VCaP (cell line): ENCODE results near the gene NRP2.
A peak's percentile ranks its signal among the peaks of the same experiment; 100 is the strongest.

ENCODE experiments used
- H3K27ac ChIP-seq: fragments of 450-650 bp; 2 replicates; pipeline ENCODE4 v1.5.1; 2017
- CTCF ChIP-seq: fragments of 450-650 bp; conservative IDR thresholded peaks from 2 replicates; pipeline ENCODE4 v1.5.1; 2017; ENCODE audit warnings: mild to moderate bottlenecking, moderate library complexity

Gene NRP2

GRCh38 chr2:205673312-205673711 lies 9.0 kb upstream of the NRP2 start:
- TF ChIP-seq CTCF, result no peak
- peak overlapping the region; percentile 66; the same call in 1 of the 2 replicates for H3K27ac ChIP-seq

- peak; percentile 90 for TF ChIP-seq CTCF
- peak overlapping the region; percentile 66 for H3K27ac ChIP-seq
Measured at GRCh38 chr2:205675861-205676516, 6.3 kb upstream of the NRP2 start.

- no peak overlapping the region for H3K27ac ChIP-seq
- TF ChIP-seq CTCF, result no peak
Measured at GRCh38 chr2:205678541-205679142, 3.7 kb upstream of the NRP2 start.

GRCh38 chr2:205679410-205680009 lies 2.8 kb upstream of the NRP2 start:
- no peak overlapping the region for H3K27ac ChIP-seq

GRCh38 chr2:205680067-205680466 lies 2.2 kb upstream of the NRP2 start:
- H3K27ac ChIP-seq, result no peak overlapping the region
- TF ChIP-seq CTCF, result peak; percentile 80

More at GRCh38 chr2:205679410-205680009, 2.8 kb upstream of the NRP2 start:
- no peak for TF ChIP-seq CTCF

GRCh38 chr2:205680903-205681302 lies 1.4 kb upstream of the NRP2 start:
- no peak for TF ChIP-seq CTCF
- no peak overlapping the region for H3K27ac ChIP-seq

- H3K27ac ChIP-seq, result peak overlapping the region; percentile 56; the same call in 1 of the 2 replicates
- no peak for TF ChIP-seq CTCF
Measured at GRCh38 chr2:205681401-205682238, 681 bp upstream of the NRP2 start.
